Subcutaneous adipose tissue (tissue), 4 donors: ENCODE results near the gene POLR3A. TPM values are rescaled to one million over a fixed set of nuclear protein-coding genes. Genes with fewer than 3 reads are reported as not detected.

Experiments
- total RNA-seq, 4 donors: library from RNA; depleted of rRNA; stranded (reverse); fragments of >200 nt; gene quantifications; one replicate each; pipeline ENCODE4 v1.1.0, GENCODE V29; 2016
- TF ChIP-seq, protein P1 (sequence below): fragments of 450-650 bp; IDR thresholded peaks from one replicate; pipeline ENCODE4 v1.5.1; 2016; ENCODE audit warnings: low read depth, mild to moderate bottlenecking, control low read depth, antibody characterized with exemption, moderate library complexity

POLR3A gene
- total RNA-seq, 4 donors from 2014 or later = 9.9 to 14.3 (median 12.0) TPM

DNA sequence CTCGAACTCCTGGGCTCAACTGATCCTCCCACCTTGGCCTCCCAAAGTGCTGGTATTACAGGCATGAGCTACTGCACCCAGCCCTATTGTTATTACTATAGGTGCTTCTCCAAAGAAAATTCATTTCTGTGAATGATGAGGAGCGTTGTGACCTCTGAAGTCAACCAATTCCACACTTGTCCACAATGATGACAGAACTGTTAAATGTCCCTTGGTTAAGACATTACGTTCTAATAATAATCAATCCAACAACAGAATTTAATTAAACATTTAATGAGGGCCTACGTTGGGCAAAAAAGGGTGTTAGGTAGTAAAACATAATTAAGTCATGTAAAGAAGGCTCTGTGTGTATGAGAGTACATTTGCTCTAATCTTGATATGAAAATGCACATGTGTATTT lies 18.2 kb downstream of the POLR3A start:
- TF ChIP-seq, protein P1, sequence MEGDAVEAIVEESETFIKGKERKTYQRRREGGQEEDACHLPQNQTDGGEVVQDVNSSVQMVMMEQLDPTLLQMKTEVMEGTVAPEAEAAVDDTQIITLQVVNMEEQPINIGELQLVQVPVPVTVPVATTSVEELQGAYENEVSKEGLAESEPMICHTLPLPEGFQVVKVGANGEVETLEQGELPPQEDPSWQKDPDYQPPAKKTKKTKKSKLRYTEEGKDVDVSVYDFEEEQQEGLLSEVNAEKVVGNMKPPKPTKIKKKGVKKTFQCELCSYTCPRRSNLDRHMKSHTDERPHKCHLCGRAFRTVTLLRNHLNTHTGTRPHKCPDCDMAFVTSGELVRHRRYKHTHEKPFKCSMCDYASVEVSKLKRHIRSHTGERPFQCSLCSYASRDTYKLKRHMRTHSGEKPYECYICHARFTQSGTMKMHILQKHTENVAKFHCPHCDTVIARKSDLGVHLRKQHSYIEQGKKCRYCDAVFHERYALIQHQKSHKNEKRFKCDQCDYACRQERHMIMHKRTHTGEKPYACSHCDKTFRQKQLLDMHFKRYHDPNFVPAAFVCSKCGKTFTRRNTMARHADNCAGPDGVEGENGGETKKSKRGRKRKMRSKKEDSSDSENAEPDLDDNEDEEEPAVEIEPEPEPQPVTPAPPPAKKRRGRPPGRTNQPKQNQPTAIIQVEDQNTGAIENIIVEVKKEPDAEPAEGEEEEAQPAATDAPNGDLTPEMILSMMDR = no peak

DNA sequence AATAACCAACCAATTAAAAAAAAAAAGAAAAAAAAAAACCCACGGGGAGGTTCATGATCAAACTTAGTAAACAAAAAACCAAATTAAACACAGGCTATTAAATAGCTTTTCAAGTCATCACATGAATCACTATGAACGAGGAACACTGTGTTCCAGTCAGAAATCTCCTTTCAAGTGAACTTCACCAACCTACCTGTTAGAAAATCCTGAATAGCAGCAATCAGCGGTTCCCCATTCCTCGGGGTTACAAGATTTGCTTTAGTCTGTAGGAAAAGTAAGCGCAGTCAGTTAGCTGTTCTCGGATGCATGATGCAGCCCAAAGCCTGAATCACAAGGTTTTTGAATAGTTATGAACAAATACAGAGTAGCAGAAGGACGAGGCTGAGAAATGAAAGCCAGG lies 19.0 kb downstream of the POLR3A start:
- TF ChIP-seq, protein P1 = no peak

DNA sequence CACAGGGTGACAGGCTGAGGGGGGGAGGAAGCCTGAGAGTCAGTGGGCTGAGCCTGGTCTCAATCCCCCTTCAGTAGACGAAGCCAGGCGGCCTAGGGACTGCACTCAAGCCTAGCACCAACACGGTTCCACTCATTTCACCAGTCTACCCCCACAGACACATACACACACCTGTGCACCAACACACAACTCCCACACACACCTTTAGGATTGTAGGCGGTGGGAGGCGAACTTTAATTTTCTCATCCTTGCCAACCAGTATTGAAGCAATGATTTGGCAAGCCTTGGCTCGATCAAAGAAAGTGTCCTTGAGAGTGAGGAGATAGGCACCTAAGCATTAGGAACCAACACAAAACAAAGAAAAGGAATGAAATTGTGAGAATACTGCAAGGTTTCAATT lies 19.7 kb downstream of the POLR3A start:
- TF ChIP-seq, protein P1 = no peak

DNA sequence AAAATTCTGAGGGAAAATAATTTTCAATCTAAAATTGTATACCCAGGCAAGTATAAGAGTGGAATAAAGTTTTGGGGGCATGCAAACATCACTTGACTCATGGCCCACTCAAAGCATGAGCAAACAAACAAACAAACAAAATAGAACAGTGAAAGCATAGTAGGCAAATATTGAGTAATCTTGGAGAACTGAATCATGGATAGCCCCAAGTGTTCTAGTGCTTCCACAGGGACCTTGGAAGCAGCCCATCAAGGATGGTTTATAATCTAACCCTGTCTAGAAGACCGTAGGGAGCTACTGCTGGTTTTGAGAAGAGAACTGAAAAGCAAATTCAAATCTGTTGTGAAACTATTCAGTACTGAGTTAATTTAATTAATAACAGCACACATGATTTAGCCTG lies 22.1 kb downstream of the POLR3A start:
- TF ChIP-seq, protein P1 = no peak

DNA sequence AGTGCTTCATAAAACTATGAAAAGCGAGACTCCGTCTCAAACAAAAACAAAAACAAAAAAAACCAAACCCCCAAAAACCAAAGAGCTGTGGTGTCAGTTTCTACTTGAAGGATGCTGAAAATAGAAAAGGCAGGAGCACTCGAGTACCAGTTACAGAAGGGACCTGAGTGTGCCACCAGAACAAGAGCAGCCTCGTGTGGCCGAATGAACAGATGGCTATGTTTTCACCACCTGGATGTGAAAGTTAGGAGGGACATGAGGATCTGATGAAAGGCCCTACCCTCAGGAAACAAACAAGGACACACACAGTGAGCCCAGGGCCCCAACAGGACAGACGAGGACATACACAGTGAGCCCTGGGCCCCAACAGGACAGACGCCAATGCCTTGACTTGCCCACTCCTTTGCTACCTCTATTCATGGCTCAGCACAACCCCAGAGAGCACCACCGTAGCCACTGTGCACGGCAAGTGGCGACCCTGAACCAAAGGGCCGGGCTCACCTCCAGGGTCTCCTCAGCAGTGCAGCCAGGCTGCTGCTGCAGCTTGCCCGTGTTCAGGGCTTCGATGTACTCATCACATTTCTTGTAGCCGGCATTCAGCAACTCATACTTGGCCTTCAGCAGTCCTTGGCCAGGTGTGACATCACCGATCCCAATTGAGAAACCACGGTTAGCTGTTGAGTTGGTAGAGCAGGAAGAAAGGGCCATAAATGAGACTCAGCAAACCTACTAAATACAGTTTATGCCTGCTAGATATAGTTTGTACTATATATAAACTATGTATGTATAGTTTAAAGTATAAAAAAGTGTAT lies 24.9 kb downstream of the POLR3A start:
- TF ChIP-seq, protein P1 = no peak

DNA sequence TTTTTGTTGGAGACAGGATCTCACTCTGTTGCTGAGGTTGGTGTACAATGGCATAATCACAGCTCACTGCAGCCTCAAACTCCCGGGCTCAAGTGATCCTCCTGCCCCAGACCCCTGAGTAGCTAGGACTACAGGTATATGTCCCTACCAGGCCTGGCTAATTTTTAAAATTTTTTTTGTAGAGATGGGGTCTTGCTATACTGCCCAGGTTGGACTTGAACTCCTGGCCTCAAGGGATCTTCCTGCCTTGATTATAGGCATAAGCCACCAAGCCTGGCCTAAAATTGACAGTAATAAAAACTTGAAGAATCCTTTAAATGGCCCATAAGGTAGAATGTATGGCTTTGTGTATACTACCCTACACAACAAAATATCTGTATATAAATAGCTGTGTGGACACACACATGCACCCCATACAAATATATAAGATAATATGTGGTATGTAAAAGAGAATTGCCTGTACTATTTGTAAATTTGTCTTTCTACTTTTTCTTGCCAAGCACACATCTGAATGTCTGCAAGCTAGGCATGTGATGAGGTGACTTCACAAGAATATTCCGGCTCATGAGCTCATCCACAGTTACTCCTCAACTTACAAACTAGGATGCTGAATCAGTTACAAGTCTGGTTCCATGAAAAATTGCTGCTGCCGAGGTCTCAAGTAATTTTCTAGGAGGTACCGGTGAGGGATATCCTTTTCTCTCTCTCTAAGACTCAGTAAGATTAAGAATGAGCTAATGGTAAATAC lies 26.6 kb downstream of the POLR3A start:
- TF ChIP-seq, protein P1 = no peak

DNA sequence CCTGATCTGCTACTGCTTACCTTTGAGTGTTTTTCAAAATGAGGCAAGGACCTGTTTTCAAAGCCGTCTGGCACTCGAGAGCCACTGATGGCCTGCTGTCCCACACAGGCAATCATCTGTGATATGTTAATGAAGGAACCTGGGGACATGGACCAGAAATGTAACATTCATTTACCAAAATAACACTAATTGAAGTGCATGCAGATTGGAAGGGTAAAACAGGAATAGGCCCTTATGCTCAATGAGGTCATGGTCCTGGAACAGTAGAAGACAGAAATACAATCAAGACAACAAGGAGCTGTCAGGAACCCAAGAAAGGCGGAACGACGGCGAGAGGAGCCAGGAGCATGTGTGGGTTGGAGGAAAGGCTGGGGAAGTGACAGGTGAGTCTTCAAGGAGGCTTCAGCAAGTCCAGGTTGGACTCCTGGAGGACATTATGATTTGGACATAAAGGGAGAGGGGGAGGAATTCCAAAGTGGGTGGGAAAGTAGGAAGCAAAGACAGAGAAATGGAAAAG lies 28.3 kb downstream of the POLR3A start:
- TF ChIP-seq, protein P1 = no peak
